ENCODE measurements around the gene KIF12.

KIF12 gene

DNA sequence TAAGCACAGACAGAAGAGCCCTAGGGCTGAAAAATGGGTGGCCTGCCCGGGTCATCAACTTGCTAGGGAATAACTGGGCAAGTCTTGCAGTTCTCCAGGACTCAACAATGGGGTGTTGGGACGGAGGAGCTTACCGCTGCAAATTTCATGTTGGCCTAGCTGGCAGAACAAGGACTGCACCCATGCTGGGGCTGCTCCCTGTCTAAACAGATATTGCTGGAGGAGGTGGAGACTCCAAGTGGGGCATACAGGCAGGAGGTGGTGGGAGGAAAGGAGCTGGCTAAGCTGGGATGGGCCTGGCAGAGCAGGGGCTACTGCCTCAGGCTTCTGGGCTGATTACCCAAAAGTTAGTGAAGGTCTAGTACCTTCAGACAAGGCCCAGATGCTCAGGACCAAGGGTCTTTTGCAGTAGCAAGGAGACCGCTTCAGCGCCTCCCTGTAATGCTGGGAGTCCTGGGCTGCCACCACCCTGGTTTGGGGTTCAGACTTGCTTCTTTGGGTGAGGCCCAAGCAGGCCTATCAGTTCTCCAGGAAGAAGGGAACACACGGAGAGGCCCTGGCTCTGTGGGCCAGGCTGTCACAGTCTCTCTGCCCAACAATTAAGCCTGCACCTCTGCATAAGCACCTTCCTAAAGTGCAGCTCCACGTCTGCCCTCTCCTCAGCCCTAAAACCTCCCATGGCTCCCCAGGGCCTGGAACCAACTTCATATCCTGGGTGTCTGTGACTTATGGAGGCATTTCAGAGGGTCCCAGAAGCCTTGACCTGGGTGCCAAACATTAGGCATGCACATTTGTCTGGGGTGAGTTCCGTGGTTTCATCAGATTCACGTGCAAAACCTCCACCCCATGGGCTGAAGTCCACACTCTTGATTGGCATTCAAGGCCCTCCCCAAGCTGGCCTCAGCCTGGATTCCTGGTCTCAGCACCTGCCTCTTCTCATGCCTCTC lies 24.2 kb upstream of the KIF12 start:
- DNase-seq (ENCODE audit: low spot score), result no peak

GRCh38 chr9:114122136-114123027 lies 23.3 kb upstream of the KIF12 start:
- DNase-seq (ENCODE audit: low spot score), result no peak

GRCh38 chr9:114121227-114122135 lies 22.4 kb upstream of the KIF12 start:
- no peak for DNase-seq (ENCODE audit: low spot score)

DNA sequence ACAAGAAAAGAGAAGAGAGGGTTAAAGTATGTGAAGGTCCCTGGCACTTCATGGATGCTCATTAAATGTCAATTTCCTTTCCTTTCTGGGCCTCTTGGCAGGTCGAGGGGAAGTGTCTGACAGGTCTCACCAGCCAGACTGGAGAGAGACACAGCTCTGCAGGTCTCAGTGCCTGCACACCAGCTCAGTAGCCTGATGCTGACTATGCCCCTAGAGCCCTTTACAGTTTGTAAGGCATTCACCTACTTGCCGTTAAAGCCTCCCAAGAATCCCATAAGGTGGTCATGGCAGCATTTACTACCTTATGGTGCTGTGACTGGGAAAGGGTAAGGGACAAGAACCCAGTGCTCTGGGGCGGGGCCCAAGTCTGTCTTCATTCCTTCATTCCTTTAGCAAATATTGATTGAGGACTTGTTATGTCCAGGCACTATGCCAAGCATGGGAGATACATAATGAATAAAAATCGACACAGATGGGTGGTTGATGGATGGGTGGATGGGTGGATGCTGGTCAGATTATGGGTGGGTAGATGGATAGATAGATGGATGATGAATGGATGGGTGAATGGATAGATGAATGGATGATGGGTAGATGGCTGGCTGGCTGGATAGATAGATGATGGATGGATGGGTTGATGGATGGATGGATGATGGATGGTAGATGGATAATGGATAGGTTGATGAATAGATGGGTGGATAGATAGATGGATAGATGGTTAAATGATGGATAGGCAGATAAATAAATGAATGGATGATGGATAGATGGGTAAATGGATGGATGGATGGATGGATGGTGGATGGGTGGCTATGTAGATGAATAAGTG lies 21.3 kb upstream of the KIF12 start:
- no peak for DNase-seq (ENCODE audit: low spot score)

GRCh38 chr9:114119242-114120191 lies 20.4 kb upstream of the KIF12 start:
- DNase-seq (ENCODE audit: low spot score), result no peak

DNA sequence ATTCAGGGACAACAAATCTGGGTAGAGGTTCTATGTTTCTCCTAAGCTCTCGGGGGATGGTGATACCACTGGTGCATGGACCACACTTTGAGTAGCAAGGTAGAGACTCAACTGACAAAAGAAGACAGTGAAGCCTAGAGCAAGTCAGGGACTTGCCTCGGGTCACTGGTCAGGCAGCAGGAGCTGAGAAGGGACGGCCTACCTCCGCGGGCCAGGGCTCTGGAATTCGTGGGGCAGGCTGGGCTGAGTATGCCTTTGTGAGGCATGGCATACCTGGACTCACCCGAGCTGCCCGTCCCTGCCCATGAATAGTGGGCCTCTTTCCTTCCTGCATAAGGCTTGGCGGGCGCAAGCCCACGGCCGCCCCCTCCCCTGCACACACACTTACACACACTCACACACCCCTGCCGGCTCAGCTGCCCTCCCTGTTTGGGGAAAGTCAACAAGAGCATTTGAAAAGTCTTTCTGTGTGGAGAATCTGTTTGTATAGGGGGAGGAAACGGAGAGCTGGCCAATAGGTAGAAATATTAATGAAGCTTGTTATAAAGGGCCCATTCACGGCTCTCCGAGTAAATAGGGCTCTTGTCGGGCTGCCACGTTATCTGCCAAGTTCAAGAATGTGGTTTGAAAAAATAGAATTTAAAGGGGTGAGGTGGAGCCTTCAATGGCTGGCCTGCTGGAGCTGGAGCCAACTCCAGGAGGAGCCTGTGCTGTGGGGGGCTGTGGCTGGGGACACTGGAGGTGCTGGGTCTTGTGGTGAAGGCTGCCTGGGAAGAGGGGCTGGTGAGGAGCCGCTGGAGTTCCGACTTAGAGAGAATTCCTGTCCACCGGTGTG lies 19.1 kb upstream of the KIF12 start:
- DNase-seq (ENCODE audit: low spot score), result no peak

GRCh38 chr9:114117614-114117995 lies 18.5 kb upstream of the KIF12 start:
- DNase-seq (ENCODE audit: low spot score), result no peak

DNA sequence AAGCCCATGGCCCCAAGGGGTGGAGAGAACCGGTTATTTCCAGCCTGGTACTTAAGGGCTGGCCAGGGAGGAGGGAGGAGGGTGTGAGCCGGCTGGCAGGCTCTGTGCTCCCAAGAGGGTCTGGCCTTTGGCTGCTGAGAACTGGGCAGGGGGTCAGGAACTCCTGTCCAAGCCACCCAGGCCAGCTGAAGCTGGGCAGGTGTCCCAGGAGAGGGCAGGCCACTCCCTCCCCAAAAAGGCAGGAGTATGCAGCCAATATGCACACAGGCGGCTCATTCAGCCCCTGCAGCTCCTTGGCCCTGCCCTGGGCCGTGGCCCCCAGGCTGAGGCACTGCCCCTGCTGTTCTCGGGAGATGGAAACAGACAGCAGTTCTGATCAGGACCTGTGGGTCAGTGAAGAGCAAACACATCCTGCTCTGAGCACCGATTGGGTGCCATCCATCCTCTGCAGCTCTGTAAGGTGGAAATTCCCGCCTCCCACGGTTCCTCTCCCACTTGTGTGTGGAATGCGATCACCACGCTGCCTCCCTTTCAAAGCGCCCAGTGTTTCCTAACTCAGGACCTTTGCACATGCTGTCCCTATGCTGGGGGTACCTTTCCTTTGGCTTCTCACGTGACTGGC lies 17.1 kb upstream of the KIF12 start:
- DNase-seq (ENCODE audit: low spot score), result no peak

- DNase-seq (ENCODE audit: low spot score), result no peak
Observed at GRCh38 chr9:114115654-114116125, 16.6 kb upstream of the KIF12 start.

DNA sequence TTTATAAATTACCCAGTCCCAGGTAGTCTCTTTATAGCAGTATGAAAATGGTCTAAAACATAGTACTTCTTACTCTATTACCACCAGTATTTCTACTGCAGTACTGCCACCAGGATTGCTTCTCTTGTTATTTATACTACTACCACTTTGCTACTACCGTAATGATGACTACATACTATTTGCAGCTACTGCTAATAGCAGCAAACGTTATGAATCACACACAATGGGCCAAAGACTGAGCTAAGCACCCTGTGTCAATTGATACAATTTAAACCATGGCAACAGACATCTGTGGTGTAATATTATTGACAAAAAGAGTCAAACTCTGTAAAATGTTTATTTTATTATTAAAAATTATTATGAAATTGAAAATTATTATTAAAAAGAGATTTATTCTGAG lies 15.3 kb upstream of the KIF12 start:
- no peak for DNase-seq (ENCODE audit: low spot score)

GRCh38 chr9:114112778-114113584 lies 13.9 kb upstream of the KIF12 start:
- DNase-seq (ENCODE audit: low spot score), result no peak

- DNase-seq (ENCODE audit: low spot score), result no peak
Observed at GRCh38 chr9:114112325-114112724, 13.2 kb upstream of the KIF12 start.

DNA sequence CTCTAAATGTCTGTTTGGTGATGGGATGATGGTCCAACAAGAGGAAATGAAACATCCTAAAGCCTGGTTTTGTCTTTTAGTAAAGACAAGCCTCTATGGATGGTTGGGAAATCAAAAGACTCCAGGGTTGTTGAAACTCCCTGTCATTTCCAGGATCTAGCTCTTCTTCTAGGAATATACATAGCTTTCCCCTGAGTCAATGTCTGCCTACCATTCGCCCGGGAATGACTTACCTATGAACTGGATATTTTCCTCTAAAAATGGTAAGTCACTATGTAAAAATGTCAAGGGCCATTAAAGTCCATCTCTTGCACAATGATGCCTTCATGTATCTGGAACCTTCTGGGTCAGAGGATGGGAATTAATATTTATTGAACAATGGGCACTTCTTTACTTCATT lies 11.1 kb upstream of the KIF12 start:
- DNase-seq (ENCODE audit: low spot score), result no peak

- DNase-seq (ENCODE audit: low spot score), result no peak
Observed at GRCh38 chr9:114109124-114109523, 10.0 kb upstream of the KIF12 start.

GRCh38 chr9:114108016-114108833 lies 9.1 kb upstream of the KIF12 start:
- DNase-seq (ENCODE audit: low spot score), result peak; percentile 58

- DNase-seq (ENCODE audit: low spot score), result no peak
Observed at GRCh38 chr9:114107286-114108001, 8.4 kb upstream of the KIF12 start.
